NT2/D1 (cell line): Measurements from ENCODE around the gene FAM118A.

Source experiments
- SUZ12 ChIP-seq: IDR thresholded peaks from 2 replicates; pipeline ENCODE4 v1.6.1; 2011; ENCODE audit not compliant: insufficient read length, insufficient read depth; ENCODE audit errors: extremely low read depth
- YY1 ChIP-seq: IDR thresholded peaks from 2 replicates; pipeline ENCODE4 v1.6.1; 2011; ENCODE audit not compliant: insufficient read length, insufficient read depth

- TF ChIP-seq SUZ12 (no peak), YY1 (no peak)
Observed at GRCh38 chr22:45318168-45318557, 8.4 kb downstream of the FAM118A start.
